H9 (cell line): ENCODE results near the gene NPNT. TPM values are rescaled to one million over a fixed set of nuclear protein-coding genes. Genes with fewer than 3 reads are reported as not detected.

Experiments used
- DNase-seq: peaks from one replicate; pipeline ENCODE4 v3.0.0-alpha.2; 2017
- H2AFZ ChIP-seq: one replicate; pipeline ENCODE4 v1.6.1; 2013; ENCODE audit warnings: mild to moderate bottlenecking, low read length, control low read depth, moderate library complexity
- H2AK5ac ChIP-seq: 2 replicates; pipeline ENCODE4 v1.6.1; 2013; ENCODE audit warnings: low read length, control low read depth, mixed read lengths; ENCODE audit not compliant: insufficient read length
- H2BK120ac ChIP-seq: one replicate; pipeline ENCODE4 v1.6.1; 2013; ENCODE audit warnings: low read depth, mild to moderate bottlenecking, low read length, control low read depth, inconsistent platforms; ENCODE audit not compliant: poor library complexity, severe bottlenecking
- H2BK12ac ChIP-seq: 2 replicates; pipeline ENCODE4 v1.6.1; 2013; ENCODE audit warnings: low read length, control low read depth, mixed read lengths, low read depth; ENCODE audit not compliant: insufficient read length
- H2BK15ac ChIP-seq: 2 replicates; pipeline ENCODE4 v1.6.1; 2013; ENCODE audit warnings: low read depth, low read length, control low read depth
- H2BK20ac ChIP-seq: one replicate; pipeline ENCODE4 v1.6.1; 2013; ENCODE audit warnings: low read depth, mild to moderate bottlenecking, low read length, control low read depth, inconsistent platforms; ENCODE audit not compliant: poor library complexity, severe bottlenecking
- H2BK5ac ChIP-seq: 2 replicates; pipeline ENCODE4 v1.6.1; 2013; ENCODE audit warnings: low read length, control low read depth, mixed read lengths; ENCODE audit not compliant: insufficient read length
- H3K14ac ChIP-seq: 2 replicates; pipeline ENCODE4 v1.6.1; 2013; ENCODE audit warnings: low read length, control low read depth; ENCODE audit not compliant: insufficient read depth
- H3K18ac ChIP-seq: 2 replicates; pipeline ENCODE4 v1.6.1; 2013; ENCODE audit warnings: low read depth, mild to moderate bottlenecking, mixed read lengths, low read length, control low read depth; ENCODE audit not compliant: insufficient read length
- H3K23ac ChIP-seq: 2 replicates; pipeline ENCODE4 v1.6.1; 2013; ENCODE audit warnings: low read length, control low read depth, mixed read lengths, low read depth; ENCODE audit not compliant: insufficient read length
- H3K23me2 ChIP-seq: 2 replicates; pipeline ENCODE4 v1.6.1; 2013; ENCODE audit warnings: low read depth, mild to moderate bottlenecking, mixed read lengths, low read length, control low read depth; ENCODE audit not compliant: insufficient read length, poor library complexity, severe bottlenecking
- H3K27ac ChIP-seq: 2 replicates; pipeline ENCODE4 v1.5.1; 2013; ENCODE audit warnings: low read length, control low read depth, mixed read lengths, low read depth; ENCODE audit not compliant: insufficient read length
- H3K27me3 ChIP-seq: 2 replicates; pipeline ENCODE4 v1.6.1; 2013; ENCODE audit warnings: low read length, control low read depth, inconsistent platforms; ENCODE audit not compliant: insufficient read depth
- H3K4ac ChIP-seq: 2 replicates; pipeline ENCODE4 v1.6.1; 2013; ENCODE audit warnings: low read depth, mild to moderate bottlenecking, control low read depth, inconsistent platforms, low read length, moderate library complexity
- H3K4me1 ChIP-seq: 2 replicates; pipeline ENCODE4 v1.6.1; 2013; ENCODE audit warnings: low read length, control low read depth, inconsistent platforms; ENCODE audit not compliant: insufficient read depth
- H3K4me2 ChIP-seq: 2 replicates; pipeline ENCODE4 v1.6.1; 2013; ENCODE audit warnings: low read length, control low read depth, mixed read lengths; ENCODE audit not compliant: insufficient read length, insufficient read depth
- H3K56ac ChIP-seq: 2 replicates; pipeline ENCODE4 v1.6.1; 2013; ENCODE audit warnings: low read depth, mild to moderate bottlenecking, mixed read lengths, low read length, control low read depth; ENCODE audit not compliant: insufficient read length
- H3K79me1 ChIP-seq: 2 replicates; pipeline ENCODE4 v1.6.1; 2013; ENCODE audit warnings: low read depth, mild to moderate bottlenecking, moderate library complexity, low read length, control low read depth, inconsistent platforms; ENCODE audit not compliant: insufficient read depth, poor library complexity, severe bottlenecking
- H3K79me2 ChIP-seq: 2 replicates; pipeline ENCODE4 v1.6.1; 2013; ENCODE audit warnings: low read length, control low read depth, inconsistent platforms; ENCODE audit not compliant: insufficient read depth
- H3K9ac ChIP-seq: 2 replicates; pipeline ENCODE4 v1.6.1; 2013; ENCODE audit warnings: low read length, control low read depth, mixed read lengths; ENCODE audit not compliant: insufficient read length; ENCODE audit errors: extremely low read depth
- H3K9me3 ChIP-seq: one replicate; pipeline ENCODE4 v1.6.1; 2013; ENCODE audit warnings: low read depth, low read length, inconsistent platforms; ENCODE audit not compliant: control insufficient read depth
- H3T11ph ChIP-seq: one replicate; pipeline ENCODE4 v1.6.1; 2013; ENCODE audit warnings: mild to moderate bottlenecking, low read length, control low read depth, inconsistent platforms
- H4K20me1 ChIP-seq: one replicate; pipeline ENCODE4 v1.6.1; 2013; ENCODE audit not compliant: control insufficient read depth, insufficient read length, insufficient read depth
- H4K5ac ChIP-seq: 2 replicates; pipeline ENCODE4 v1.6.1; 2013; ENCODE audit warnings: low read depth, mild to moderate bottlenecking, mixed read lengths, low read length, control low read depth; ENCODE audit not compliant: insufficient read length
- H4K8ac ChIP-seq: replicated peaks from 2 replicates; pipeline ENCODE4 v1.6.1; 2013; ENCODE audit warnings: low read length, control low read depth, mixed read lengths, low read depth; ENCODE audit not compliant: insufficient read length
- H4K91ac ChIP-seq: 2 replicates; pipeline ENCODE4 v1.6.1; 2013; ENCODE audit warnings: low read depth, mild to moderate bottlenecking, moderate library complexity, mixed read lengths, low read length, control low read depth; ENCODE audit not compliant: insufficient read length
- H3K27ac Mint-ChIP-seq, 3 experiments: 2 replicates in 2 of 3; 3 replicates in 1 of 3; pipeline ENCODE4 v1.8.0; 2020 to 2021; ENCODE audit warnings: mixed read lengths in 3 of 3, mild to moderate bottlenecking in 1 of 3, moderate library complexity in 1 of 3
- H3K27me3 Mint-ChIP-seq: 2 replicates; pipeline ENCODE4 v1.8.0; 2021; ENCODE audit warnings: low read depth, mild to moderate bottlenecking, moderate library complexity, mixed read lengths
- H3K36me3 Mint-ChIP-seq, 3 experiments: 2 replicates in 2 of 3; 3 replicates in 1 of 3; pipeline ENCODE4 v1.8.0; 2020 to 2021; ENCODE audit warnings: low read depth in 3 of 3, mixed read lengths in 3 of 3; ENCODE audit not compliant: insufficient read depth in 1 of 3
- H3K4me1 Mint-ChIP-seq, 2 experiments: 2 replicates each; pipeline ENCODE4 v1.8.0; 2020; ENCODE audit warnings: mixed read lengths in 2 of 2
- H3K4me3 Mint-ChIP-seq, 2 experiments: 2 replicates in 1 of 2; 3 replicates in 1 of 2; pipeline ENCODE4 v1.8.0; 2020 to 2021; ENCODE audit warnings: mild to moderate bottlenecking in 2 of 2, mixed read lengths in 2 of 2, moderate library complexity in 1 of 2
- H3K9me3 Mint-ChIP-seq, 2 experiments: 2 replicates in 1 of 2; 3 replicates in 1 of 2; pipeline ENCODE4 v1.8.0; 2020; ENCODE audit warnings: mild to moderate bottlenecking in 2 of 2, mixed read lengths in 2 of 2, moderate library complexity in 1 of 2
- CTCF ChIP-seq: fragments of 200-600 bp; sonication (generic); conservative IDR thresholded peaks from 3 replicates; pipeline ENCODE4 v1.8.0; 2021; ENCODE audit warnings: antibody characterized with exemption, mild to moderate bottlenecking
- WGBS: extraction: QIAGEN DNeasy Blood & Tissue Kit; methylation state at CpG from one replicate; pipeline ENCODE4 v1.1.7; 2013; ENCODE audit warnings: missing lambda C conversion rate, low lambda C conversion rate, mixed read lengths; ENCODE audit not compliant: insufficient read length; ENCODE audit errors: extremely low coverage; 5-methylcytosine and 5-hydroxymethylcytosine counted together
- total RNA-seq: library from RNA; stranded (reverse); gene quantifications from 2 replicates; pipeline ENCODE4 v1.2.1, GENCODE V29; 2021

The NPNT gene
- total RNA-seq, 1 experiment from 2014 or later: 0.37 TPM

DNA sequence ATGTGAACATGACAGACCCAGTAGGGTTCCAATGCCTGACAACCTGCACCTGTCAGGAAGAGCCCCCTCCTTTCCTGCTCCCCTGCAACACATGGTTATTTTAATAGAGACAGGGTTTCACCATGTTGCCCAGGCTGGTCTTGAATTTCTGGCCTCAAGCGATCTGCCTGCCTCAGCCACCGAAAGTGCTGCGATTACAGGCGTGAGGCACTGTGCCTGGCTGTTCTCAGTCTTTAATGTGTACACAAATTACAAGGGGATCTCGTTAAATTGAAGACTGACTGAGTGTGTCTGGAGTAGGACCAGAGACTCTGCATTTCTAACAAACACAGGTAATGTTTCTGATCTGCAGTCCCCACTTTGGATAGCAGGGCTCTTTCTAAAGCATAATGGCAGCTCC is 55.4 kb downstream of the NPNT start:
- Mint-ChIP-seq H3K27ac (no peak overlapping the region; a peak in 1 of 7 replicates), H3K36me3 (peaks cover 4 to 6% (median 5%) of the 10 kb centered on the region in 3 experiments), H3K27me3 (no peaks in the 10 kb centered on the region), H3K4me3 (no peak overlapping the region), H3K9me3 (peaks cover 5 to 7% of the 10 kb centered on the region in 2 experiments; a peak in 4 of 5 replicates), H3K4me1 (peaks cover 0 to 2% of the 10 kb centered on the region in 2 experiments; a peak in 1 of 4 replicates)
- no CpG with 5 or more reads among the region's 5 CpGs for WGBS
- Histone ChIP-seq H3K79me2 (no peaks in the 10 kb centered on the region), H4K5ac (no peak overlapping the region), H2AFZ (no peak overlapping the region), H4K20me1 (no peaks in the 10 kb centered on the region), H2BK120ac (no peak overlapping the region), H2BK12ac (no peak overlapping the region), H3K4me1 (no peaks in the 10 kb centered on the region), H2BK15ac (no peak overlapping the region), H3K9me3 (no peaks in the 10 kb centered on the region), H3K9ac (no peak overlapping the region), H3K23me2 (no peaks in the 10 kb centered on the region), H3K23ac (no peak overlapping the region), H2AK5ac (no peak overlapping the region), H3K56ac (no peak overlapping the region), H3K14ac (no peak overlapping the region), H3K27me3 (no peaks in the 10 kb centered on the region), H3K4ac (no peak overlapping the region), H4K91ac (no peak overlapping the region), H3K79me1 (no peaks in the 10 kb centered on the region), H3K4me2 (no peak overlapping the region), H4K8ac (no peak overlapping the region), H3K18ac (no peak overlapping the region), H2BK5ac (no peak overlapping the region), H2BK20ac (no peak overlapping the region), H3K27ac (no peak overlapping the region), H3T11ph (no peak overlapping the region)
- DNase-seq: no peak
- TF ChIP-seq CTCF: no peak
